Thyroid gland (tissue), 4 donors: Measurements from ENCODE around the gene PADI2.

Experiments used
- CTCF ChIP-seq, 6 experiments: fragments of 200-600 bp in 3 of 6; fragments of 450-650 bp in 3 of 6; sonication (generic) in 3 of 6; IDR thresholded peaks; one replicate each; pipeline ENCODE4 v1.5.1; 2016 to 2019; ENCODE audit warnings: antibody characterized with exemption in 6 of 6, mild to moderate bottlenecking in 2 of 6, inconsistent platforms in 1 of 6, moderate library complexity in 1 of 6
- POLR2A ChIP-seq, 2 donors: fragments of 450-650 bp; IDR thresholded peaks; one replicate each; pipeline ENCODE4 v1.6.1; 2017; ENCODE audit warnings: antibody characterized with exemption in 2 of 2, mild to moderate bottlenecking in 2 of 2, moderate library complexity in 1 of 2

GRCh38 chr1:17033481-17033880 lies 85.8 kb downstream of the PADI2 start:
- TF ChIP-seq CTCF (IDR thresholded peaks at IDR 0.05) (no peak), POLR2A (IDR thresholded peaks at IDR 0.05) (no peak)
